DMS 273 treated with DMSO at 0.1 percent for 48 hours (cell line): ENCODE data around the gene CCDC91.
"Not testable (repeated sequence)": the region's sequence is repeated elsewhere in the genome, so short reads cannot be mapped to it uniquely, and the experiment has no call there.

Experiments used
- DNase-seq: peaks from one replicate; lab custom pipeline; 2025; lab: John Stamatoyannopoulos, UW

The CCDC91 gene

GRCh38 chr12:28184375-28184774, 5.9 kb upstream of the CCDC91 start:
- DNase-seq = no peak

GRCh38 chr12:28186500-28186899, 3.8 kb upstream of the CCDC91 start:
- no peak for DNase-seq

- no peak for DNase-seq
Measured at GRCh38 chr12:28189784-28190320, 404 bp upstream of the CCDC91 start.

- no peak for DNase-seq
Measured at GRCh38 chr12:28191051-28192048, 1.1 kb downstream of the CCDC91 start.

DNA sequence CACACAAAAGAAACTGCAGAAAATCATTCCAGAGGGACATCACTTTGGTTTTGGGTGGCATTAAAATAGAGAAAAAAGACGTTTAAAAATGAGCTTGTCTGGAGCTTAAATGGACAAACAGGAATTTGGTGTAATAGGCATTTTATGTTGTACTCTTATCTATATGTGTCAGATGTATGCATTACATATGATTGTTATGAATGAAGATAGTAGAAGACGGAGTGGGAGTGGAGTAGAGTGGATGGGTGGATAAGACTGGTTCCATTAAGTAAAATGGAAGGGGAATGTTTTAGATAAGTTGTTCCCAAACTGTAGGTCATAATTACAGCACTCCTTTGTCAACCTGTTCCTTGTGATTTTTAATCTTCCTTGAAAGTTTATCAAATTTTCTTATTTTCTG, 1.9 kb downstream of the CCDC91 start:
- no peak for DNase-seq

GRCh38 chr12:28194621-28195020, 4.4 kb downstream of the CCDC91 start:
- DNase-seq = not testable (repeated sequence)

DNA sequence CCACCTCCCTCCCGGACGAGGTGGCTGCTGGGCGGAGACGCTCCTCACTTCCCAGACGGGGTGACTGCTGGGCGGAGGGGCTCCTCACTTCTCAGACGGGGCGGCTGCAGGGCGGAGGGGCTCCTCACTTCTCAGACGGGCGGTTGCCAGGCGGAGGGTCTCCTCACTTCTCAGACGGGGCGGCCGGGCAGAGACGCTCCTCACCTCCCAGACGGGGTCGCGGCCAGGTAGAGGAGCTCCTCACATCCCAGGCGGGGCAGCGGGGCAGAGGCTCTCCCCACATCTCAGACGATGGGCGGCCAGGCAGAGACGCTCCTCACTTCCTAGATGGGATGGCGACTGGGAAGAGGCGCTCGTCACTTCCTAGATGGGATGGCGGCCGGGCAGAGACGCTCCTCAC, 10.9 kb downstream of the CCDC91 start:
- not testable (repeated sequence) for DNase-seq

GRCh38 chr12:28202374-28203130, 12.3 kb downstream of the CCDC91 start:
- DNase-seq = no peak

DNA sequence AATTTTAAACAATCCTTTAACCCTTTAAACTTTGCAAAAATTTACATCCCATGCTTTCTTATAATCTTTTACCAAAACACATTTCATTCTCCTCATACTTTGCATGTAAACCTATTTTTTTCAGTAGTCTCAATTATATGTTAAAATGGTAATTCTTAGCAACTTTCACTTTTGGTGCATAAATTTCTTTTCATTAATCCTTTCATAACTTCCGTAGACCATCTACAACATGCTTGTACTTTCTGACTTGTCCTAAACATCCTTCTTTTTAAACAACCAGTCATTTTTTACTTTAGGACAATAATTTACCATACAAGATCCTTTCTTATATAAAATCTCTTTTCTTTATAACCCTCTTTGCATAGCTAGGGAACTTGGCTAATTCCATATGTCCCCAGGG, 19.5 kb downstream of the CCDC91 start:
- no peak for DNase-seq

- DNase-seq = no peak
Measured at GRCh38 chr12:28212182-28212581, 21.9 kb downstream of the CCDC91 start.

GRCh38 chr12:28215021-28215420, 24.8 kb downstream of the CCDC91 start:
- no peak for DNase-seq

DNA sequence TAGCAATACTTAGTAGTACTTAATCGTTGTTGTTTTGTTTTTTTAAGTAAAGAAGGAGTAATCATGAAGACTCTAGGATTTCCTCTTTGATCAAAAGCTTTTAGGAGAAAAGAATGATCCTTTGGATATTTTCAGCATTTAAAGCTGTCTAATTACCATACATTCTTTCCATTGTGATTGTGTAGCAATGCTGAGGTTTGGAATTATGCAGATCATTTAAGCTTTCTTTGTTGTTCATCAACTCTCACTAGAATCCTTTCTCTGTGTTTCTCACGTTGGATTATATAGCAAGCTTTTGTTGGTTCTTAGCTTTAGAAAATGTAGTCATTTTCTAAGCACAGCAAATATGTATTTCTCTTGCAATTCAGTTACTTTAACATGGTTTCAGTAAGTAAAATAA, 25.8 kb downstream of the CCDC91 start:
- DNase-seq = no peak

GRCh38 chr12:28217805-28218204, 27.5 kb downstream of the CCDC91 start:
- DNase-seq = no peak

DNA sequence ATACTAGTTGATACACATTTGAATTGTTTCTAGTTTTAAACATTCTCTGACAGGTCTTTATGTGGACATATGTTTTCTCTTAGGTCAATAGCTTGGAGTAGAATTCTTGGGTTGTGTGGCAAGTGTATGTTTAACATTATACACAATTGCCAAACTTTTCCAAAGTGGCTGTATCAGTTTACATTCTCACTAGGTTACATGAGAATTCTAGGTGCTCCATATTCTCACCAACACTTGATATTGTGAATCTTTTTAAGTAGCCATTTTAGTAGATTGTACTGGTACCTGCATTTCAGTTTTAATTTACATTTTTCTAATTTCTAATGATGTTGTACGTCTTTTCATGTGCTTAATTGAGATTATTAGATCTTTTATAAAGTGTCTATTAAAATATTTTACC, 28.6 kb downstream of the CCDC91 start:
- DNase-seq = no peak

- DNase-seq = no peak
Measured at GRCh38 chr12:28219827-28220226, 29.6 kb downstream of the CCDC91 start.

- no peak for DNase-seq
Measured at GRCh38 chr12:28222081-28222700, 31.9 kb downstream of the CCDC91 start.

GRCh38 chr12:28223025-28223554, 32.8 kb downstream of the CCDC91 start:
- no peak for DNase-seq

GRCh38 chr12:28223858-28224257, 33.6 kb downstream of the CCDC91 start:
- DNase-seq = no peak

GRCh38 chr12:28226705-28227104, 36.4 kb downstream of the CCDC91 start:
- DNase-seq = no peak

DNA sequence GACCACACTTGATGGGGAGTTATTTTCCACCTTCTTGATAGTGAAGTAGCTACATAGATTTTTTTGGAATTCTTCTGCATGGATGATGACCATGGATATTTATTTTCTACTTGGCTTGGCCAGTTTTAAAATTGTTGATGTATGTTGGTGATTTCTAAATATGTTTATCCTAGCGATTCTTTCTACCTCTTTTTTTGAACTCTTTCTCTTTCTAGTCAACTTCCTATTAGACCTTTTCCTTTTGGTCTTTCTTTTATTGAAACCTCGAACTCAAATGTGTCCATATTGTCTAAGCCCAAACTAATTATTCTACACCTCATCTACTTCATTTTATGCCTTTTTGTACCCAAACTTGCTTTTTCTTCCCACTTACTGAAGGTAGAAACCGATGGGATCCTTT, 37.0 kb downstream of the CCDC91 start:
- DNase-seq = no peak

GRCh38 chr12:28231248-28231647, 41.0 kb downstream of the CCDC91 start:
- DNase-seq = no peak
